Fibroblast of villous mesenchyme (primary cell): ENCODE data around the gene ATAD3C. TPM values are rescaled to one million over a fixed set of nuclear protein-coding genes. Genes with fewer than 3 reads are reported as not detected.
"Not testable (repeated sequence)": the region's sequence is repeated elsewhere in the genome, so short reads cannot be mapped to it uniquely, and the experiment has no call there.

Experiments used
- DNase-seq: peaks from one replicate; pipeline ENCODE4 v3.0.0-alpha.2; 2010; ENCODE audit warnings: low read depth
- H3K4me3 ChIP-seq: 2 replicates; pipeline ENCODE4 v1.5.1; 2011; ENCODE audit warnings: low read depth, mild to moderate bottlenecking, low read length
- CTCF ChIP-seq: IDR thresholded peaks from 2 replicates; pipeline ENCODE4 v1.5.1; 2012; ENCODE audit warnings: low read depth, mild to moderate bottlenecking, low read length; ENCODE audit not compliant: insufficient read depth
- total RNA-seq: library from RNA; depleted of rRNA; stranded (reverse); fragments of >200 nt; gene quantifications from 2 replicates; pipeline ENCODE4 v1.2.3, GENCODE V29; 2012

Gene ATAD3C
- under 0.01 and 0.32 TPM in 2 replicates for total RNA-seq

- TF ChIP-seq CTCF: no peak
- no peak within 1 kb of the TSS for H3K4me3 ChIP-seq
- DNase-seq: no peak
Measured at GRCh38 chr1:1449099-1449739, at the start of gene ATAD3C. TSS of gene ATAD3C (plus strand) at chr1:1449689. CDS start at chr1:1450684, 995 bp downstream.

GRCh38 chr1:1399872-1400575 lies 49.5 kb upstream of the ATAD3C start:
- peak overlapping the region; percentile 98 for H3K4me3 ChIP-seq
- TF ChIP-seq CTCF: no peak
- DNase-seq: peak; percentile 50

GRCh38 chr1:1400576-1401456 lies 48.7 kb upstream of the ATAD3C start:
- H3K4me3 ChIP-seq: peak overlapping the region; percentile 98
- TF ChIP-seq CTCF: no peak
- no peak for DNase-seq

GRCh38 chr1:1401457-1402010 lies 48.0 kb upstream of the ATAD3C start:
- DNase-seq: no peak
- no peak for TF ChIP-seq CTCF
- H3K4me3 ChIP-seq: no peak overlapping the region

GRCh38 chr1:1402072-1402900 lies 47.2 kb upstream of the ATAD3C start:
- no peak overlapping the region for H3K4me3 ChIP-seq
- DNase-seq: peak; percentile 46
- TF ChIP-seq CTCF: peak; percentile 66

- not testable (repeated sequence) for DNase-seq, H3K4me3 ChIP-seq
Measured at GRCh38 chr1:1402901-1403392, 46.5 kb upstream of the ATAD3C start.
